Mesenchymal stem cell (in vitro differentiated cells and primary cell): Measurements from ENCODE around the gene TIMM44.

Experiments used
- DNase-seq: peaks from one replicate; pipeline ENCODE4 v3.0.0-alpha.2; 2013
- H2AFZ ChIP-seq: one replicate; pipeline ENCODE4 v1.6.1; 2013; ENCODE audit warnings: low read depth, mild to moderate bottlenecking, control low read depth, inconsistent platforms, low read length, moderate library complexity
- H2AK5ac ChIP-seq: 2 replicates; pipeline ENCODE4 v1.6.1; 2013; ENCODE audit warnings: low read length, moderate library complexity, mild to moderate bottlenecking, inconsistent platforms; ENCODE audit not compliant: severe bottlenecking
- H2BK120ac ChIP-seq: one replicate; pipeline ENCODE4 v1.6.1; 2013; ENCODE audit warnings: low read depth, mild to moderate bottlenecking, inconsistent platforms, low read length, moderate library complexity
- H2BK12ac ChIP-seq, 2 experiments: one replicate each; pipeline ENCODE4 v1.6.1; 2013; ENCODE audit warnings: inconsistent platforms in 2 of 2, low read length in 2 of 2, mild to moderate bottlenecking in 2 of 2, moderate library complexity in 2 of 2, control low read depth in 1 of 2
- H2BK15ac ChIP-seq: one replicate; pipeline ENCODE4 v1.6.1; 2013; ENCODE audit warnings: mild to moderate bottlenecking, low read depth, inconsistent platforms; ENCODE audit not compliant: poor library complexity, severe bottlenecking
- H2BK5ac ChIP-seq: 2 replicates; pipeline ENCODE4 v1.6.1; 2013; ENCODE audit warnings: low read depth, mild to moderate bottlenecking, low read length, control low read depth, inconsistent platforms; ENCODE audit not compliant: poor library complexity, severe bottlenecking
- H3K14ac ChIP-seq, 2 experiments: one replicate each; pipeline ENCODE4 v1.6.1; 2013; ENCODE audit warnings: inconsistent platforms in 2 of 2, low read length in 2 of 2, control low read depth in 1 of 2, mild to moderate bottlenecking in 1 of 2, moderate library complexity in 1 of 2
- H3K18ac ChIP-seq, 2 experiments: one replicate each; pipeline ENCODE4 v1.6.1; 2013; ENCODE audit warnings: inconsistent platforms in 2 of 2, low read length in 2 of 2, control low read depth in 1 of 2, low read depth in 1 of 2, mild to moderate bottlenecking in 1 of 2
- H3K23ac ChIP-seq, 2 experiments: one replicate each; pipeline ENCODE4 v1.6.1; 2013; ENCODE audit warnings: inconsistent platforms in 2 of 2, low read length in 2 of 2, mild to moderate bottlenecking in 2 of 2, moderate library complexity in 2 of 2, control low read depth in 1 of 2
- H3K27ac ChIP-seq: 2 replicates; pipeline ENCODE4 v1.5.1; 2013; ENCODE audit warnings: mild to moderate bottlenecking, moderate library complexity, low read length, control low read depth, inconsistent platforms; ENCODE audit not compliant: poor library complexity, severe bottlenecking
- H3K27me3 ChIP-seq, 2 experiments: 2 replicates each; pipeline versions ENCODE4 v1.6.1 to v1.7.0; 2013; ENCODE audit warnings: low read length in 2 of 2, mild to moderate bottlenecking in 2 of 2, moderate library complexity in 2 of 2, control low read depth in 1 of 2, inconsistent platforms in 1 of 2; ENCODE audit not compliant: control insufficient read depth in 1 of 2, insufficient read depth in 1 of 2
- H3K36me3 ChIP-seq, 2 experiments: 2 replicates each; pipeline versions ENCODE4 v1.6.1 to v1.7.0; 2013; ENCODE audit warnings: low read length in 2 of 2, control low read depth in 1 of 2, inconsistent platforms in 1 of 2, low read depth in 1 of 2, mild to moderate bottlenecking in 1 of 2; ENCODE audit not compliant: insufficient read depth in 2 of 2, control insufficient read depth in 1 of 2
- H3K4ac ChIP-seq, 2 experiments: one replicate each; pipeline ENCODE4 v1.6.1; 2013; ENCODE audit warnings: inconsistent platforms in 2 of 2, low read length in 2 of 2, mild to moderate bottlenecking in 2 of 2, moderate library complexity in 2 of 2, control low read depth in 1 of 2, low read depth in 1 of 2
- H3K4me1 ChIP-seq: 2 replicates; pipeline ENCODE4 v1.6.1; 2013; ENCODE audit warnings: low read depth, low read length, control low read depth; ENCODE audit not compliant: control insufficient read depth, insufficient read depth
- H3K4me2 ChIP-seq: 2 replicates; pipeline ENCODE4 v1.6.1; 2013; ENCODE audit warnings: low read length, mild to moderate bottlenecking, inconsistent platforms; ENCODE audit not compliant: poor library complexity, severe bottlenecking
- H3K4me3 ChIP-seq, 2 experiments: 2 replicates each; pipeline versions ENCODE4 v1.5.1 to v1.7.0; 2013; ENCODE audit warnings: low read length in 2 of 2, mild to moderate bottlenecking in 2 of 2, control low read depth in 1 of 2, low read depth in 1 of 2; ENCODE audit not compliant: insufficient read depth in 1 of 2
- H3K79me1 ChIP-seq: replicated peaks from 2 replicates; pipeline ENCODE4 v1.6.1; 2013; ENCODE audit warnings: mild to moderate bottlenecking, control low read depth, low read length, inconsistent platforms; ENCODE audit not compliant: poor library complexity, severe bottlenecking
- H3K9ac ChIP-seq: 2 replicates; pipeline ENCODE4 v1.7.0; 2013; ENCODE audit warnings: mild to moderate bottlenecking, low read length, moderate library complexity
- H3K9me3 ChIP-seq: 2 replicates; pipeline ENCODE4 v1.7.0; 2013; ENCODE audit warnings: mild to moderate bottlenecking, low read length; ENCODE audit not compliant: control insufficient read depth
- H4K8ac ChIP-seq: one replicate; pipeline ENCODE4 v1.6.1; 2013; ENCODE audit warnings: inconsistent platforms, mild to moderate bottlenecking, low read length, moderate library complexity
- H4K91ac ChIP-seq: one replicate; pipeline ENCODE4 v1.6.1; 2013; ENCODE audit warnings: mild to moderate bottlenecking, low read length, inconsistent platforms
- WGBS: methylation state at CpG from one replicate; pipeline ENCODE4 v1.1.7; 2013; ENCODE audit warnings: mixed read lengths; 5-methylcytosine and 5-hydroxymethylcytosine counted together

Gene TIMM44

DNA sequence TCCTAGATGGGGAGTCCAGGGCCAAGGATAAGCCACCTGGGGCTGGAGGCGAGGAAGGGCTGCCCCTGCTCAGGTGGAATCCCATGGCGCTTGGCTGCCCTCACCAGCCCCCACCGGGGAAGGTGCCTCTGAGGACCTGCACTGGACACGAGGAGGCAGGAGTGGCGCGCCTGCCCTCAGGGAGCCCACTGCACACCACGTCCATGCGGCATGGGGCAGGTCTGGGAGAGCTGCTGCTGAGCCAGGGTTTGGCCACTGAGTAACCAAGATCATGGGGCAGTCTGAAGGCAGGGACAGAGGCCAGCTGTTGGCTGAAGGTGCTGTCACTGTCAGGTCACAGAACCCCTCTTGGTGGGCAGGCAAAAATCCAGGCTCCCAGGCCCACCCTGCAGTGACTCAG, 36.1 kb upstream of the TIMM44 start:
- no peak overlapping the region for H2BK120ac ChIP-seq
- no peak overlapping the region for H3K4ac ChIP-seq
- peaks cover 79% of the 10 kb centered on the region for H3K79me1 ChIP-seq
- no peak overlapping the region for H3K9ac ChIP-seq
- no peak overlapping the region for H2AFZ ChIP-seq
- H3K27ac ChIP-seq = no peak overlapping the region
- peaks cover 26% of the 10 kb centered on the region for H3K4me1 ChIP-seq
- no peak overlapping the region for H2BK5ac ChIP-seq
- H2BK12ac ChIP-seq = no peak overlapping the region
- peaks cover 81 to 92% of the 10 kb centered on the region in 2 experiments for H3K36me3 ChIP-seq
- no peak overlapping the region for H3K14ac ChIP-seq
- H3K9me3 ChIP-seq = no peaks in the 10 kb centered on the region
- peak overlapping the region; percentile 1 for H4K8ac ChIP-seq
- no peak overlapping the region for H3K18ac ChIP-seq
- no peak overlapping the region for H3K4me2 ChIP-seq
- no peak overlapping the region for H2BK15ac ChIP-seq
- WGBS = 80% methylated on average over 8 of the region's 8 CpGs
- no peak for DNase-seq
- H3K27me3 ChIP-seq = no peaks in the 10 kb centered on the region
- no peak overlapping the region for H3K23ac ChIP-seq
- H4K91ac ChIP-seq = no peak overlapping the region
- no peak overlapping the region for H3K4me3 ChIP-seq
- H2AK5ac ChIP-seq = no peak overlapping the region

GRCh38 chr19:7979011-7979410, 35.5 kb upstream of the TIMM44 start:
- no peak for DNase-seq
- H3K27ac ChIP-seq = no peak overlapping the region
- no peaks in the 10 kb centered on the region for H3K27me3 ChIP-seq
- H2AFZ ChIP-seq = no peak overlapping the region
- no peak overlapping the region for H2BK120ac ChIP-seq
- no peak overlapping the region for H3K14ac ChIP-seq
- H3K23ac ChIP-seq = no peak overlapping the region
- peaks cover 81 to 92% of the 10 kb centered on the region in 2 experiments for H3K36me3 ChIP-seq
- peaks cover 26% of the 10 kb centered on the region for H3K4me1 ChIP-seq
- no peaks in the 10 kb centered on the region for H3K9me3 ChIP-seq
- WGBS = 89% methylated on average over 10 of the region's 10 CpGs
- H2AK5ac ChIP-seq = no peak overlapping the region
- H3K79me1 ChIP-seq = peaks cover 79% of the 10 kb centered on the region
- peak overlapping the region in 1 of 2 experiments; percentile 23 for H2BK12ac ChIP-seq
- H3K18ac ChIP-seq = no peak overlapping the region
- H3K4me3 ChIP-seq = no peak overlapping the region
- H2BK15ac ChIP-seq = no peak overlapping the region
- H3K9ac ChIP-seq = no peak overlapping the region
- H4K91ac ChIP-seq = no peak overlapping the region
- no peak overlapping the region for H2BK5ac ChIP-seq
- no peak overlapping the region for H3K4me2 ChIP-seq
- no peak overlapping the region for H4K8ac ChIP-seq
- H3K4ac ChIP-seq = no peak overlapping the region

DNA sequence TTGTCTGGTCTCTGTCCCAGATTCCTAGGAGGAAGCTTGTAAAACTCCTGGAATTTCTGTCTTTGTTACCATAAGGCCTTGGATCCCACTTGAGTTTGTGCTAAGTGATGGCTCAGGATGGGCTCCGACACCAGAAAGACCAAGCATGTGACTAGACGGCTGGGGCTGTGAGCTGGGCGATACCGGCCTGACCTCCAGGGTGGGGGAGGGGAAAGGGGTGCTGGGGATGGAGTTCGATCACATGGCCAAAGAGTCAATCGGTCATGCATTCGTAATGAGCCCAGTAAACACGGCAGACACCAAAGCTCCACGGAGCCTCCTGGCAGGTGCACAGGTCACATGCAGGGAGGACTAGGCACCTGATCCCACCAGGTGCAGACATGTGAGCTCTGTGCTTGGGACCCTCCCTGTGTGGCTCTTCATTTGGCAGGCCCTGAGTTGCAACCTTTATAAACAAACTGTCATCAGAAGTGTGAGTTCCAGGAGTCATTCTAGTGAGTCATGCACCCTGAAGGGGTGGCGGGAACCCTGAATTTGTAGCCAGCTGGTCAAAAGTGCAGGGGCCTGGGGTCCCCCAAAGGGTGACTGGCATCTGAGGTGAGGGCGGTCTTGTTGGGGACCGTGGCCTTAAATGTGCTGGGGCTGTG, 34.8 kb upstream of the TIMM44 start:
- H3K79me1 ChIP-seq = peaks cover 79% of the 10 kb centered on the region
- H3K4me2 ChIP-seq = no peak overlapping the region
- H3K27me3 ChIP-seq = no peaks in the 10 kb centered on the region
- H3K23ac ChIP-seq = no peak overlapping the region
- no peak overlapping the region for H2BK15ac ChIP-seq
- H2AFZ ChIP-seq = no peak overlapping the region
- H4K8ac ChIP-seq = no peak overlapping the region
- no peak overlapping the region for H3K4ac ChIP-seq
- no peak overlapping the region for H2AK5ac ChIP-seq
- H3K27ac ChIP-seq = no peak overlapping the region
- WGBS = 76% methylated on average over 12 of the region's 12 CpGs
- no peak overlapping the region for H2BK5ac ChIP-seq
- no peaks in the 10 kb centered on the region for H3K9me3 ChIP-seq
- no peak overlapping the region for H2BK12ac ChIP-seq
- H3K9ac ChIP-seq = no peak overlapping the region
- H3K4me3 ChIP-seq = no peak overlapping the region
- H4K91ac ChIP-seq = no peak overlapping the region
- no peak overlapping the region for H3K18ac ChIP-seq
- no peak for DNase-seq
- peaks cover 81 to 92% of the 10 kb centered on the region in 2 experiments for H3K36me3 ChIP-seq
- H3K14ac ChIP-seq = no peak overlapping the region
- peaks cover 26% of the 10 kb centered on the region for H3K4me1 ChIP-seq
- no peak overlapping the region for H2BK120ac ChIP-seq

DNA sequence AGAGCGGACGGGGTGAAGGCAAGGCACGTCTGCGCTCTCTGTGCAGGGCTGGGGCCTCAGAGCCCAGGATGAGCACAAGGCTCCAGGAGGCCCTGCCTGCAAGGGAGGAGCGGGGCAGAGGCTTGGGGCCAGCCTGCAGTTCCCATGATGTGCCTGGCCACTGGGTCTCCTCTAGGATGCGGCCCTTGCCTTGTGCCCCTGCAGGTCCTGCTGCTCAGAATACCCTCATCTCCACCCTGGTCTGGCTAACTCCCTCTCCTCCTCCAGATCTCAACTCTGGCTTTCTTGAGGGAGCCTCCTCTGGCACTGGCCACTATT, 34.2 kb upstream of the TIMM44 start:
- 95% methylated on average over 6 of the region's 6 CpGs for WGBS

More for the DNA sequence above, 34.2 kb upstream of the TIMM44 start:
- H3K14ac ChIP-seq = no peak overlapping the region
- H3K79me1 ChIP-seq = peaks cover 73% of the 10 kb centered on the region
- H2BK5ac ChIP-seq = no peak overlapping the region
- no peak overlapping the region for H4K8ac ChIP-seq
- H2BK120ac ChIP-seq = no peak overlapping the region
- H3K36me3 ChIP-seq = peaks cover 76 to 90% of the 10 kb centered on the region in 2 experiments
- H3K9me3 ChIP-seq = no peaks in the 10 kb centered on the region
- DNase-seq = no peak
- H3K4me3 ChIP-seq = no peak overlapping the region
- H3K9ac ChIP-seq = no peak overlapping the region
- H2AFZ ChIP-seq = no peak overlapping the region
- H3K4ac ChIP-seq = no peak overlapping the region
- no peak overlapping the region for H3K27ac ChIP-seq
- peaks cover 24% of the 10 kb centered on the region for H3K4me1 ChIP-seq
- H2BK12ac ChIP-seq = no peak overlapping the region
- no peak overlapping the region for H3K23ac ChIP-seq
- no peak overlapping the region for H2AK5ac ChIP-seq
- no peak overlapping the region for H3K18ac ChIP-seq
- H3K4me2 ChIP-seq = no peak overlapping the region
- no peak overlapping the region for H2BK15ac ChIP-seq
- H3K27me3 ChIP-seq = no peaks in the 10 kb centered on the region
- H4K91ac ChIP-seq = no peak overlapping the region
